Hematopoietic multipotent progenitor cell treated with erythropoietin and hydrocortisone succinate and interleukin-3 and kit ligand, for 8 days (in vitro differentiated cells): Measurements from ENCODE around the gene USP25.

ENCODE experiments used
- DNase-seq: peaks from one replicate; pipeline ENCODE4 v3.0.0-alpha.2; 2015

Gene USP25

GRCh38 chr21:15729674-15730483, at the start of gene USP25:
USP25 (plus strand) TSS chr21:15729982; CDS start chr21:15730394, 412 bp downstream.
- peak; percentile 88 for DNase-seq

DNA sequence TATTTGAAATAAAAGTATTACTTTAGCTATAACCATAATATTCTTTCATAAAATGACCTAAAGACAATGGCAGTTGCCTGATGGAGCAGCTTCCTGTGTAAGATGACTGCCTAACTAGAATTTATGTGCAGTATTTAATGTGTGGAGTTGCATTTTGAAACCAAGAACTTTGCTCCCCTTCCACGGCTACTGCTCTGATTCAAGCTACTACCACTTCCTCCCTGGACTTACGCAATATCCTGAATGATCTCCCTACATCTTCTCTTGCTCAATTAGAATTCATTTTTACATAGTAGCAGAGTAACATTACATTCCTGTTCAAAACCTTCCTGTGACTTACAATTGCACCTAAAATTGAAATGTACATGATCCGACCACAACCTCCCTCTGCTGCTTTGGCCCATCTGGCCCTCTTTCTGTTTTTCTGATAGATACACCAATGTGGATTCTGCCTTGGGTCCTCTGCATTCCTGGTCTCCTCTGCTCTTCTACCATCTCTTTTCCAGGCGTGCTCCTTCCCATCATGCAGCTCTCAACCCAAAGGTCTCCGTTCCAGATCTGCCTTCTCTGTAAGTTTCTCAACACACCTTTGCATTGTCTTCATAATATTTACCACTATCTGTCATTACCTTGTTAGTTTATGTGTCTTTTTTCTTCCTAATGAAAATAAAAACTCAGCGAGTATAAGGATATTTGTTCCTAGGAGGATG, 47.4 kb upstream of the USP25 start:
- DNase-seq, result no peak

DNA sequence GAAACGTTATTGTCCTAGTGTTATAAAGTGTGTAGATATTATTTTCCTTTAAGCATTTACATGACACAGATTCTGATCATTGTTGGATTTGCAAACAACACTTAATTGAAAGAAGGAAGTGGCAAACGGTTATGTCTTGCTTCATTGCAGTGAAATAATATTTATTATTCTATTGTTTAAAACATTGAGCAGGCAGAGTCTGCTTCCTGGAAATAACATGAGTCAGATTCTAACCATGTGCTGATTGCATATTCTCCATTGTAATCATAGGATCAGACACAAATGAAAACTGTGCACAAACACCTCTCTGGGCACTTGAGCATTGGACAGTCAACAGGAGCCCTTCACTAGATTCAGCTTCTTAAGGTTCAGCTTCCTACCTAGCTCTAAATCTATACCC, 46.8 kb upstream of the USP25 start:
- peak; percentile 4 for DNase-seq

DNA sequence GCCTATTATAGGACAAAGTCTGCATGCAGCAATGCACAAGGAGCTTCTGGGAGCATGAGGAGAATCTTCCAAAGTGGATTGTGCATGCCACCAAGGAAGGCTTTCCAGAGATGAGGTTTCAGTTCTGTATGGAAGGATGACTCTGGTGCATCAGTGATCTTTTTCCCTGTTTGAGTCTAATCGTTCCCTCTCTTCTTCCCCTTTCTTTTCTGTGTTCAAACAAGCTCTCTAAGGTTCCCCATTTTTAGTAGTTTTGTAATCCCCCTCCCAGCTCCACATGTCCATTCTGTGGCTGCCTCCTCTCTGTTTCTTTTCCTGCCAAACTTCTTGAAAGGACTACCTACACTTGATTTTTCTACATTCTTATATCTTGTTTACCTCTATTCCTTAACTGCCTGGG, 43.3 kb upstream of the USP25 start:
- no peak for DNase-seq

- no peak for DNase-seq
Observed at GRCh38 chr21:15687208-15687607, 42.6 kb upstream of the USP25 start.

DNA sequence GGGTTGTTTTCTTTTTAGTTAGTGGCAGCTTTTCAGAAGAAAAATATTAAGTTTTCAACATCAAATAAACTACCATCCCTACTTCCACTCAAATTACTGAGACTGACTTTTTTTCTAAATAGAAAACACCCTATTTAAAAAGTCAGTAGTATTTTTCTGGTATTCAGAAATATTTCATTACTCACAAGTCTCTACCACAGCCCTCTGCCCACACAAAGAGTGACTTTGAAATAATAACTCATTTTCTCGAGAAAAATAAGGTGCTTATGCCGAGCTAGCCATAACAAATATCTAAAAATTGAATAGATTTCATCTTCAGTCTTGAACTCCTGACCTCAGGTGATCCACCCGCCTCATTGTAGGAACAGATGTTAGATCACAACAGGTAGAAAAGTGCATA, 41.8 kb upstream of the USP25 start:
- DNase-seq, result no peak

GRCh38 chr21:15688809-15689208, 41.0 kb upstream of the USP25 start:
- no peak for DNase-seq

- DNase-seq, result no peak
Observed at GRCh38 chr21:15692711-15693110, 37.1 kb upstream of the USP25 start.

GRCh38 chr21:15695241-15695640, 34.5 kb upstream of the USP25 start:
- no peak for DNase-seq

- peak; percentile 9 for DNase-seq
Observed at GRCh38 chr21:15701830-15702229, 28.0 kb upstream of the USP25 start.

- no peak for DNase-seq
Observed at GRCh38 chr21:15703932-15704331, 25.9 kb upstream of the USP25 start.

DNA sequence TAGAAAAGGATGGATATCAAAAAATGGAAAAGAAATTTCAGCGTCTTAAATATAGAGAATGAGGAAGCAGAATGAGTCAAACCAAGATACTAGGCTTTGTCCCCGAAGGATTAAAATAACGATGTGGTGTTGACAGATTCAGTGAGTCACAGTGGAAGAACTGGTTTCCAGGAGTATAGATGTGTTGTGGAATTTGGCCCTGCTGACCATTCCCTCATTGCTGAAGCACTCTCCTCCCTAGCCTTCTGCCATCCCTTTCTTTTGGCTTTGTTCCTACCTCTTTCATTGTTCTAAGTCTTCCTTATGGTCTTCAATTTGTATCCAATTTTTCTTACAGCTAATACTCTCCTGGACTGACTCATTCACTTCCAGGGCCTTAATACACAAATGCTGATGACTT, 23.1 kb upstream of the USP25 start:
- DNase-seq, result no peak

- no peak for DNase-seq
Observed at GRCh38 chr21:15713412-15713811, 16.4 kb upstream of the USP25 start.

- DNase-seq, result no peak
Observed at GRCh38 chr21:15718711-15719110, 11.1 kb upstream of the USP25 start.

DNA sequence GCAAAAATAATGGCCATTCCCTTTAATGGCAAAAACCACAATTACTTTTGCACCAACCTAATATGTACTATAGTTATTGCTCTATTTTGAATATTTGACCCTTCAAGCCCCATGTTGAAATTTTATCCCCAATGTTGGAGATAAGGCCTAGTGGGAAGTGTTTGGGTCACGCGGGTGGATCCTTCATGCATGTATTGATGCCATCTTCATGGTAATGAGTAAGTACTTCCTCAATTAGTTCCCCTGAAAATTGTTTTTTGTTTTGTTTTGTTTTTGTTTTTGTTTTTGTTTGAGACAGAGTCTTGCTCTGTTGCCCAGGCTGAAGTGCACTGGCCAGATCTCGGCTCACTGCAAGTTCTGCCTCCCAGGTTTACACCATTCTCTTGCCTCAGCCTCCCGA, 9.8 kb upstream of the USP25 start:
- no peak for DNase-seq

DNA sequence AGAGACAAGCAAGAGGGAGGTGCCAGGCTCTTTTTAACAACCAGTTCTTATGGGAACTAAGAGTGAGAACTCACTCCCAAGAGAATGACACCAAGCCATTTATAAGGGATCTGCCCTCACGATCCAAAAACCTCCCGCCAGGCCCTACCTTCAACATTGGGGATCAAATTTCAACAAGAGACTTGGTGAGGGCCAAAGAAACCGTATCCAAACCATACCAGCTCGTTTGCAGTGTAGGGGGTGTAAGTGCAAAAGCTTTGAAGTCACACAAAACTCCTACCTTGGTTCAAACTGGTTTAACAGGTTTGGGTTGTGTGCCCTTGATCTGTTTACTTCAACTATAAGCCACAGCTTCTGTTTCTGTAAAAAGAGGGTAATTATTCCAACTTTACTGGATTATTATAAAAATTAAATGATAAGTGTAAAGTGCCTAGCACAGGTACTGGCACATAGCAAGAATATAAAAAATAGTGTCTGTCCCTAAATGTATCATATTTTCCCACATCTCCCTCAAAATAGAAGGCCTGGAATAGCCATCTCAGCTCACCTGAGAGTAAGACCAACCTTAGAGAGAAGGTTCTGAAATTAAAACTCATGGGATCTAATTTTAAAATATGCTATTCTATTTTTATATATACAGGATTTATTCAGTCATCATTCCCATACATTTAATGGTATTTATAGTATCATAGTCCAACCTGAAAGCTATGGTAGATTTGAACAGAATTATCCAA, 7.0 kb upstream of the USP25 start:
- no peak for DNase-seq

- no peak for DNase-seq
Observed at GRCh38 chr21:15725949-15726348, 3.8 kb upstream of the USP25 start.

DNA sequence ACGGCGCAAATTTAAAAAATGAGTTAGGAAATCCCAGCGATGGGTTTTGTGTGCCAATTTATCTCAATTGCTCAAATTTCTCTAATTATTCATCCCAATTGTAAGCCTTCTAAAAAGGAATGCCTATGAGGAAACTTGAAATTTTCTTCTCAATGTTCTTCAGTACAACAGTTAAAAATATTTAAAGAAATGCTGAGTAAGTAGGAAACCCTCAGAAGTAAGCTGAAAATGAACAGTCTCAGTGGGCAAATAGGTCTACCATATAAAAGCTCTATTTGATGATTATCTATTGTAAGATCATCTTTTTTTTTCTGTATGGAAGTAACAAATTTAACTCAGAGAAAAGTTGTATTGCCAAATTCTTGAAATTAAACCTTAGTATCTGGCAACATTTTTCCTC, 1.7 kb upstream of the USP25 start:
- DNase-seq, result no peak

- DNase-seq, result no peak
Observed at GRCh38 chr21:15729346-15729673, 472 bp upstream of the USP25 start.

DNA sequence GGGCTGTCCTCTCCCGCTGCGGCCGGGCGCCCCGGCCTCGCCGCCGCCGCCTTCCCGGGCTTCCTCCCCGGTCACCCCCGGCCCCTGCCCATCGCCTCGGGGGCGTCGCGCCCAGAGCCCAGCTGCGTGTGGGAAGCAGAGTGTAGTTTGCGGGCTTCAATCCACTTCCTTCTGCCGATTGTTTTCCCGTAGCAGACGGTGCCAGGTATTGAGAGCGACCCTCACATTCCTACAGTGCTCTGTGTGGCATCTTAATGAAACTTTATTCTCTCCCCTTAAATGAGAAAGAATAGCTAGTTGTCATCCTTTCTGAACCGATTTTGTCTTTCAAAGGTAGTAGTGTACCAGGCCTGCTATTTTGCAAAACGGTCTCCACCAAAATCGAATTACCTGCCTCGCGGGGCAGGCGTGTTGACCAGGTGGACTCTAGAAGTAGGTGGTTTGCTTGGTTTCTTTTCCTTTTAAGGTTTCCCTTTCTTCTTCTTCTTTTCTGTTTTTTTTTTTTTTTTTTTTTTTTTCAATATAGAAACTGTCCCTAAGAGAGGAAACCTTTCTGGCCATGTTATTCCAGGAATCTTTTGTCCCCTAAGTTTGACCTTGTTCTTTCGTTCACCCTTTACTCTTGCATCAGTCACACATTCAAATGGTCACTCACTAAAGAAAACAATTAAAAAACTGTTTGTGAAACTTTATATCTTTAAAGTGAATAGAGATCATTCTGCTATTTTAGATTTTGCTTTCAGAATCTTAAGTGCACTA, 881 bp downstream of the USP25 start:
- DNase-seq, result peak; percentile 38

DNA sequence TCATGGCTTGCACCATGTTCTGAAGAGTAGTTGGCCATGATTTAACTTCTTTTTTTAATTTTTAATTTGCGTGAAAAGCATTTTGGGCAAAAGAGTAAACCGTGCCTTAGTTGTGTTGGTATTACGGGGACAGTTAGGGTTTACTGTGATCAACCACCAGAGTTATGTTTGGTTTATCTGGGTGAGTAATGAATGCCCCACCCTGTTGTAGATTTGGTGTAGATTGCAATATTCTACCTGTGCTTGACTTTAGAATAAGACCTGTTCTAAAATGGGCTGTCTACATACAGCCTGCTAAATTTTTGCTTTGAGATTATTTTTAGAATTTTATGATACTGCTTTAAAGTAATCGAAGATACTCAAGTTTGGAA, 1.4 kb downstream of the USP25 start:
- peak; percentile 40 for DNase-seq

DNA sequence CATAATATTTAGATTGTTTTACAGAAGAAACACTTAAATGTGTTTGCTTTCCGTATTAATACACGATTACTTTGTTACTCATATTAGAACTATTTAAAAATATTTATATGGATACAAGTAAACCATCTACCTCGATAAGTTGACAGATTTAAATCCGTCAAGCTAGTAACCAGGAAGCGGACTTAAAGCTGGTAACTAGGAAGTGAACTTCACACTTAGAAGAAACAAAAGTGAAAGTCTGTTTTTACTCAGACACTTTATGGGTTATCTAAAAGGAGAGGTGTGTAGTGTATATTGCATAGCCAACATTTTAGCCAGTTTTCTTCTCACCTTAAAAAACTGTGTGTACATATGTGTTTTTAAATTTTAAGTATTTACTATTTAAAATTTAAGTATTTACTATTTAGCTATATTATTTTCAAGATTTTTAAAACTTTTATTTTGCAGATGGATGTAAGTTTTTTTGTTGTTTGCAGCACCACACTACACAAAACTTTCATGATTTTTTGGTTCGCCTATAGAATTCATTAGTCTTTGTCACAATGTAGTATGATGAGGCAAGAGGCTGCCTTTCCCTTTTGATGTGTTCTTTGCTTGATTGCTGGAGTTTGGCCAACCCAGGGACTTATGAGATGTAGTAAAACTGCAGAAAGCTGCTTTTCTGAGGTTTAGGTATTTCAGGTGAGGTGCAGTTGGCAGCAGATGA, 2.7 kb downstream of the USP25 start:
- peak; percentile 84 for DNase-seq

DNA sequence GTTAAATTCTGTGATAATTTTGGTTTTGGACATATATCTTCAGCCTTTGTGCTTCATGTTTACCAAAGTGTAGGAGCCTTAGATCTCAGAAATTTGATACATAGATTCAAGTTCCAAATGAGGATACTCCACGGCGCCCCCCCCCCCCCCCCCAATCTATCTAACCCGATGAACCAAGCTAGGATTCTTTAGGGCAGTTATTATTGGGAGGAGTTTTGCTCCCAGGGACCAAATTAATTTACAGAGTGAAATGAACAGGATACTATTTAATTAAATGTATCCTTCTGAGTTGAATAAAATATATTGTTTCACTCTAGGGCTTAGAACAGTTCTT, 3.2 kb downstream of the USP25 start:
- no peak for DNase-seq
